Fibroblast of the aortic adventitia (primary cell): ENCODE data around the gene THAP9. TPM values are rescaled to one million over a fixed set of nuclear protein-coding genes. Genes with fewer than 3 reads are reported as not detected.

Source experiments
- DNase-seq: peaks from one replicate; pipeline ENCODE4 v3.0.0-alpha.2; 2010; ENCODE audit warnings: low read depth
- H3K4me3 ChIP-seq: 2 replicates; pipeline ENCODE4 v1.5.1; 2011; ENCODE audit warnings: low read depth, mild to moderate bottlenecking, control low read depth, low read length, moderate library complexity
- CTCF ChIP-seq: IDR thresholded peaks from 2 replicates; pipeline ENCODE4 v1.5.1; 2011; ENCODE audit warnings: mild to moderate bottlenecking, low read length, control low read depth, inconsistent platforms; ENCODE audit not compliant: insufficient read depth
- total RNA-seq: library from RNA; depleted of rRNA; stranded (reverse); fragments of >200 nt; gene quantifications from 2 replicates; pipeline ENCODE4 v1.2.3, GENCODE V29; 2012; ENCODE audit warnings: low replicate concordance

Gene THAP9
- total RNA-seq, 1 donor: 7.1 TPM

GRCh38 chr4:82889287-82889686, 11.2 kb upstream of the THAP9 start:
- DNase-seq: no peak
- no peak for TF ChIP-seq CTCF

GRCh38 chr4:82890528-82890900, 10.0 kb upstream of the THAP9 start:
- TF ChIP-seq CTCF: no peak
- DNase-seq: peak; percentile 53
- H3K4me3 ChIP-seq: peak overlapping the region; percentile 92

More at GRCh38 chr4:82889287-82889686, 11.2 kb upstream of the THAP9 start:
- peak overlapping the region; percentile 92 for H3K4me3 ChIP-seq

GRCh38 chr4:82890901-82891706, 9.4 kb upstream of the THAP9 start, which contains the start of gene SEC31A:
SEC31A (minus strand) TSS chr4:82891153; CDS start chr4:82881936, 9,217 bp downstream.
- peak within 1 kb of the TSS; percentile 92 for H3K4me3 ChIP-seq
- TF ChIP-seq CTCF: no peak
- peak; percentile 91 for DNase-seq

- peak overlapping the region; percentile 92 for H3K4me3 ChIP-seq
- TF ChIP-seq CTCF: no peak
- DNase-seq: peak; percentile 45
These were observed 8.6 kb upstream of the THAP9 start for GRCh38 chr4:82891707-82892466.

GRCh38 chr4:82892467-82892802, 8.1 kb upstream of the THAP9 start:
- H3K4me3 ChIP-seq: no peak overlapping the region
- no peak for TF ChIP-seq CTCF
- no peak for DNase-seq

- TF ChIP-seq CTCF: no peak
- DNase-seq: peak; percentile 39
- no peak overlapping the region for H3K4me3 ChIP-seq
These were observed 6.6 kb upstream of the THAP9 start for GRCh38 chr4:82893942-82894341.
